Hepatocyte (in vitro differentiated cells): ENCODE results near the gene MR1.

Experiments used
- CTCF ChIP-seq: fragments of 200-600 bp; sonication (generic); IDR thresholded peaks from 2 replicates; pipeline ENCODE4 v1.5.1; 2016; ENCODE audit warnings: antibody characterized with exemption, mild to moderate bottlenecking; ENCODE audit not compliant: poor library complexity
- EZH2phosphoT487 ChIP-seq: fragments of 200-600 bp; sonication (generic); IDR thresholded peaks from one replicate; pipeline ENCODE4 v1.6.1; 2018; ENCODE audit warnings: antibody characterized with exemption, mild to moderate bottlenecking, low read depth, moderate library complexity; ENCODE audit not compliant: unreplicated experiment, severe bottlenecking

GRCh38 chr1:181100015-181100905, 66.5 kb downstream of the MR1 start:
- TF ChIP-seq EZH2phosphoT487 = no peak
- no peak for TF ChIP-seq CTCF
